CD4-positive, alpha-beta T cell treated with Interleukin-2 at 100 ng/mL for 4 hours (primary cell): ENCODE results near the gene MRLN.
"Not testable (repeated sequence)": the region's sequence is repeated elsewhere in the genome, so short reads cannot be mapped to it uniquely, and the experiment has no call there.

Experiments used
- DNase-seq: peaks from one replicate; pipeline ENCODE4 v3.0.0-alpha.2; 2020; ENCODE audit warnings: low spot score

MRLN gene

DNA sequence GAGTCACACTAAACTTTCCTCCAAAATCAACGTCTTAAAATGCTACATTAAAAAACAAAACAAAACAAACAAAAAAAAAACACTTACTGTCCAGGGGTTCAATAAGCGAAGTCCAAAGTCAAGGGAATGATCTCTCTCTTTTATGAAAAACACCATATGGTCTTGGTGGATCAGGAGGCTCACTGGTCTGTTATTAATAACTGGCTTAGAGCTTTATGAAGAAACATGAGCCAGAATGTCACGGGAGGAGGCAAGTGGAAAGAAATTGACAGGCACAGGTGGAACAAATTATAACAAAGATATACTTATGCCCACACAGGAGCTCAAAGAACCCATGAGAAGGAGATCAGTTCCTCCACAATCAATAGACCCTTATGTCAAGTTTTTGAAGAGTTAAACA lies at the start of gene MRLN:
TSS of gene MRLN (minus strand) at position 189 of the 400 bp plus-strand sequence.
- no peak for DNase-seq

DNA sequence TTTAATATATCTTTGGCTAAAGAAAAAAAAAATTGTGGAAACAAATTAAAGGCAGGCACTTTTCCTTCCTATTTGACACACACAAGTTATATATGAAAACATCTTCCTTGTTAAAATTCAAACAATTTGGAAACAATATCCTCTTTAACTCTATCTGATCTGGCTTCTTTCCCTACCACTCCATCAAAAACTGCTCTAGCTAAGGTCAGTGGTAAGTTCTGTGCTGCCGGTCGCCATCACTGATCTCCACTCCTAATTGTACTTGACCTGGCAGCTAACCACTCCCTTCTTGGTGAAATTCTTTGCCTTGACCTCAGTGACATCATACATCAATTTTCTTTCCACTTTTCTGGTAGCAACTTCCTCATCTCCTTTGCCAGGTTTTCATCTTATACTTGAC lies 47.9 kb upstream of the MRLN start:
- DNase-seq = no peak

DNA sequence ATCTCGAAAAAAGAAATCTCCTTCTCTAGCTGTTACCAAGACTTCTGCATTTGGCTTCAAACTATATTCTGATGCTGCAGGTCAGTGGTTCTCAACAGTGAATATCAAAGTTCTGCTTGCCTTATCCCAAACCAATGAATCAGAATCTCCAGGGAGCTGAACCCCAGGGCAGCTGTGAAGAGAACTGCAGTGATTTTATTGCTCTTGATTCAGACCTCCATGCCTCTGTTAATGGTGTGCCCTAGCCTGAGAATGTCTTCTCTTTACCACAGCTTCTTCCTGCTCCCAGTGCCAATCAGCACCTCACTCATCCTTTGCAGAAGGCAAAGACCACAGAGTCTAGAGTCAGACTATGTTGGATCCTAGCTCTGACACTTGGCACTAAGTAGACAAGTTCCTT lies 46.2 kb upstream of the MRLN start:
- DNase-seq = no peak

DNA sequence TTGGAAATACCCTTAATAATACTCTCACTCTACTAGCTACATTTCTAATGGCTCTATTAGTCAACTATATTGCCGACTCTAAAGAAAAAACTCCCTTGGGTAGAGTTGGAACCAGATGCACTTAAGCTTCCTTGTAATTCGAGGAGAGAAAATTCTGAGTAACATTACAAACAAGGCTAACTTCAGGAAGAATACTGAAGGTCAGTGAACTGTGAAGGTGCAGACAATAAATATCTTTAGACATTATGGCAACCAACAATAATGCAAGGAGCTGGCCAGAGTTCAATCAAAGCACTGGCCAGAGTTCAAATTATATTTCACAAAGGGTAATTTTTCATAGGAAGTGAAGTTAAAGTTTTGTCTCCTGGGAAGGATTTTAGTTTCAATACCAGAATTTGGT lies 40.7 kb upstream of the MRLN start:
- no peak for DNase-seq

DNA sequence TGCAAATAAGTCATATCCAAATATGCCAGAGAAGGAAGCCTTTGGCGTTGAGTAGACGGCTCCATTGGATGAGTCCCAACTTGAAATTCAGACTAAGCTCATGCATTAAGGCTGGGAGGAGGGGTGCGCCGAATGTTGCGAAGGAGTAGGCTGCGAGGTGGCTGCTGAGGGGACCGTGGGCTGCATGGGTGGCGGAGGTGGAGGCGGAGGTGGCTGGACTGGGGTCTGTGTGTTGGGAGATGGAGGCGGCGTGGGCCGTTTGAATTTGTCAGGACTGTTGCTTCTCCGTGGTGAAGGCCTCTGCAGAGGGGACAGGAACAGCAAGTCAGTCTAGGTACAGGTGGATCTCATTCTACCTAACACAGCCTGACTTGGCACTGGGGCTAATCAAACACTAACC lies 39.6 kb upstream of the MRLN start:
- no peak for DNase-seq

DNA sequence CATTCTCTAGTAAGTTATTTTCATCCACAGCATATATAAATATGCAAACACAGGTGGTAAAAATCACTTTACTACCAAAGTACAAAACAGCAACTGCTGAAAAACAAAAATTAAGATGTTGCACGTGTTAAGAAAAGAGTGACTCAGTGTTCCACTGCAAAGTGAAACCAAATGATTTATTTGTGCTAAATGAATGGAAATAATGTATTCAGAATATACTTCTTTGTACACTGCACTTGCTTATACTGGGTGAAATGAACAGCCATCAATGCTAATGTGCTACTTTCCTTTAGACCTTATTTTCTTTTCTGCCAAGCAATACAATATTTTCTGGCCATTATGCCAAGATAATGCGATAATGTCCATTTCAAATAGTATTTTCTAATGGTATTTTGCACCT lies 38.3 kb upstream of the MRLN start:
- DNase-seq = no peak

DNA sequence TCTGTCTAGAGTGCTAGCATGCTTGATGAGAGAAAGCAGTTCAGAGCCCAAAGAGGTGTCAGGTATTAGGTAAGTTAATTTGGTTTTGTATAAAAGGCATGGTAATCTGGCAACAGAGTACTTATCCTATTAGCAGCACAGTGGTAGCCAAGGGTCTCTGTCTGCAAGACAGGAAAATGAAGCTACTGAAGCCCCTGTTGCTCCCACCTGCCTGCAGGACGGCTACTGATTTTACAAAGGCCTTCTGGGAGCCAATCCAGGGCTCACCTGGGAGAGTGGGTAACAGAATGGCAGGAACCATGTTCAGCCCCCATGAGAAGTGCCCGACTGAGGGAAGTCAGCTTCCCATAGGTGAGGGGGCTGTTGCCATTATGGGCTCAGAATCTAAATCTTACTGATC lies 36.8 kb upstream of the MRLN start:
- not testable (repeated sequence) for DNase-seq

DNA sequence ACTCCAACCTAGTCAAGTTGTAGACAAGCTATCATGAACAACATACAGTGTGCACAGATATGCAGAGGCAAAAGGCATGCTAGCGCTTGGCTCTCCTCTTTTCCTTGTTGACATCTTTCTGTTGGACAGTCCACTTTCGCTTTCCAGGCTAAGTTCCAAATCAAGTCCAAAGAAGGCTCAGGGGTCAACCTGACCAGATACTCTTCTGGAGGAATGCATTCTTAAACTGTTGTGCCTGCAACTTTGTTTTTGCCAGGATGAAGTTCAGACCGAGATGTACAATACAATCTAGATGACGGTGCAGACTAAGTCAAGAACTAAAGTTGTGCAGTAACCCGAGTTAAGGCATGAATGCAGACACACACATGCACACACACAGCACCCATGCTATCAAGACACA lies 35.7 kb upstream of the MRLN start:
- not testable (repeated sequence) for DNase-seq

DNA sequence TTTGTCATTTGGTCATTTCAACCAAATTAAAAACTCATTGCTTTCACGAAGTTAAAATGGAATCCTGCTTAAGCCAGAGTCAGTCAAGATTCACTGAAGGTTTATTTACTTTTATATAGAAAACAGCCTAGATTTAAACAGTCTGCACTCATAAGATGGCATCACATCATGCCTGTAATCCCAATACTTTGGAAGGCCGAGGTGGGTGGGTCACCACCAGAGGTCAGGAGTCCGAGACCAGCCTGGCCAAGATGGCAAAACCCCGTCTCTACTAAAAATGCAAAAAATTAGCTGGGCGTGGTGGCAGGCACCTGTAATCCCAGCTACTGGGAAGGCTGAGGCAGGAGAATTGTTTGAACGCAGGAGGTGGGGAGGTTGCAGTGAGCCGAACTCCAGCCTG lies 33.8 kb upstream of the MRLN start:
- not testable (repeated sequence) for DNase-seq

DNA sequence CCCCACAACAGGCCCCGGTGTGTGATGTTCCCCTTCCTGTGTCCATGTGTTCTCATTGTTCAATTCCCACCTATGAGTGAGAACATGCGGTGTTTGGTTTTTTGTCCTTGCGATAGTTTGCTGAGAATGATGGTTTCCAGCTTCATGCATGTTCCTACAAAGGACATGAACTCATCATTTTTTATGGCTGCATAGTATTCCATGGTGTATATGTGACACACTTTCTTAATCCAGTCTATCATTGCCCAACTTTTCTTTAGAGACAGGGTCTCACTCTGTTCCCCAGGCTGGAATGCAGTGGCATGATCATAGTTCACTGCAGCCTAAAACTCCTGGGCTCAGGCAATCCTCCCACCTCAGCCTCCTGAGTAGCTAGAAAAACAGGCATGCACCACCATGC lies 32.2 kb upstream of the MRLN start:
- not testable (repeated sequence) for DNase-seq

DNA sequence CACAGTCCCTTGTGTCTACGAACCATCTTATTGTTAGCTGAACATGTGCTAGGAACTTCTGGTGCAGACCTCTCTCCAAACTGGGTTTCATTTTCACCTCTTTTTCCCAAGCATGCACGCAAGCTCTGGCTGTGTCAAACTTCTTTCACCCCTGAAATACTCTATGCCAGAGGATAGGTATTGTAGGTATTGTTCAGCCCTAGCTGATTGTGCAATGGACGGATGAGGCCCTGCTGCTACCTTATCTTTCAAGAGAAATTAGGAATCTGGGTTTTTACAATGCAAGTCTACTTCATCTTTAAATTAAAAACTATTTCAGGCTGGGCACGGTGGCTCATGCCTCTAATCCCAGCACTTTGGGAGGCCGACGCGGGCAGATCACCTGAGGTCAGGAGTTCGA lies 28.3 kb upstream of the MRLN start:
- DNase-seq = no peak

DNA sequence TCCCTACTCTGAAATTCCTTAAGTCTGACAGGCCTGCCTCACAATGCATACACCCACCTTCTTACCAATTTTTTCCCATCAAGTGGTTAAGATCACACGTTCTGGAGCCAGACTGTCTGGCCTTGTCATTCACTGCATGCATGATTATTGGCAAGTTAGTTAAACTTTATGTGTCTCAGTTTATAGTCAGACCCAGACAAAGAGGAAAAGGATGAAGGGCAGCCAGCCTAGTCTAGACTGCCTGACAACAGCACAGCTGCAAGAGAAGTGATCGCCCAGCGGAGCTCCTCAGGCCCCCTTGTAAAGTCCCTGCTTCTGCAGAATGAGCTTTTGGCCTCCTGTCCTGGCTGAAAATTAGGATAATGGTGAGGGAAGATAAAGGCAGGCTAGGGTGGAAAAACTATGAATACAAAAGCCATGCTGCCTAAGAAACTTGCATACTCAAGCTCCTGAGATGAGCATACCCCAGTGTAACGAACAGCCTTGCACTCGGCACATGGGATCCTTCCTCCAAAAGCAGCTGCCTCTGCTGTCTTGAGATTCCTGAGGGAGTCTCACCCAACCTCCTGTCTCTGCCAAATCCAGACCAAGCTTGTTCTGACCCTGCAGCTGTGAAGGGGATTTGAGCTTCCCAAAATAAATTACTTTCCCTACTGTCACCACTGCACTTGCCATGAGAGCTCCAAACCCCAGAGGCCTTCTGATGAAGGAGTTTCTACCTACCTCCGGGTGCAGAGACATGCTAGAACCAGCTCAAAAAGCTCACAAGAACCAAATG lies 26.7 kb upstream of the MRLN start:
- DNase-seq = no peak

DNA sequence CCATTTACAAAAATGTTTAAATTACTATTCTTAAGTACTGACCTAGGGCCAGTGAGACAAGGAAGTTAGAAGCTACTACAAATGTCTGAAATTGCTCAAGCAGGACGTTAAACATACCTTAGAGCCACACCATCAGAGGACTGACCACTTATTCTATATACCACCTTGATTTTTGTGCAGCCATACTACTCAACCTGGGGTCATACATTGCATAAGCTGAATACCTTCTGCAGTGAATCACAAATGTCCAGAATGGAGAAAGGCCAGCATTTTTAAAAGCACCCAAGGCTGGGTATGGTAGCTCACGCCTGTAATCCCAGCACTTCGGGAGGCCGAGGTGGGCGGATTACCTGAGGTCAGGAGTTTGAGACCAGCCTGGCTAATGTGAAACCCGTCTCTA lies 21.2 kb upstream of the MRLN start:
- DNase-seq = no peak

DNA sequence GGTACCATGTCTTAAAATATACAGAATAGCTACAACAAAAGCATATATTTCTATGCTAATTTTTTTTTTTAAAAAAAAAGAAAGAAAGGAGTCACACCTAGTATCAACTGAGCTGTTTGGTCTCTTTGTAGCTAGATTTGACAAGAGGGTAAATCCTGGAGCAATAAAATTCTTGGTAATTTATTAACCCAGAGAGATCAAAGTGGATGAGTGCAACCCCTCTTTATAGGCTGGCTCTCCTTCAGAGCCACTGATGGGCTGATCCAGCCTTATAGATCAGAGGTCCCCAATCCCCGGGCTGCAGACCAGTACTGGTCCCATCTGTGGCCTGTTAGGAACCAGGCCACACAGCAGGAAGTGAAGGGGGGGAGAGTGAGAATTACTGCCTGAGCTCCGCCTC lies 19.8 kb upstream of the MRLN start:
- DNase-seq = no peak

DNA sequence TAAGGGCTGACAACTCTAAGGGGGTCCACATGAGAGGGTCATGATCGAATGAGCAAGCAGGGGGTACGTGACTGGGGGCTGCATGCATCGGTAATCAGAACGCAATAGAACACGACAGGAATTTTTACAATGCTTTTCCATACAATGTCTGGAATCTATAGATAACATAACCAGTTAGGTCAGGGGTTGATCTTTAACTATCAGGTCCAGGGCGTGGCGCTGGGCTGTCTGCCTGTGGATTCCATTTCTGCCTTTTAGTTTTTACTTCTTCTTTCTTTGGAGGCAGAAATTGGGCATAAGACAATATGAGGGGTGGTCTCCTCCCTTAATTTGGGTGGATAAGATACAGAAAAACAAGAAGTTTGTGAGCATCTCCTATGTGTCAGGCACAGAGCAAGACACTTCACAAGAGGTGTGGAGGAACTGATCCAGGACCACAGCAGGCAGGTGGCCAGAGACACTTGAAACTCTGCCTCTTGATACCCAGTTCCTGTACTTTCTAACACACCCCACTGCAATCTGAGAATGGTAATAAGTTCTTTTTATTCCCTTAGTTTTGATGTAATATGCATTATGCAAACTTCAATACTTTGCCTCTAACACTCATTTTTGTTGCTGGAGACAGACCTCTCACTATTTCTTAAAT lies 18.0 kb upstream of the MRLN start:
- DNase-seq = no peak

DNA sequence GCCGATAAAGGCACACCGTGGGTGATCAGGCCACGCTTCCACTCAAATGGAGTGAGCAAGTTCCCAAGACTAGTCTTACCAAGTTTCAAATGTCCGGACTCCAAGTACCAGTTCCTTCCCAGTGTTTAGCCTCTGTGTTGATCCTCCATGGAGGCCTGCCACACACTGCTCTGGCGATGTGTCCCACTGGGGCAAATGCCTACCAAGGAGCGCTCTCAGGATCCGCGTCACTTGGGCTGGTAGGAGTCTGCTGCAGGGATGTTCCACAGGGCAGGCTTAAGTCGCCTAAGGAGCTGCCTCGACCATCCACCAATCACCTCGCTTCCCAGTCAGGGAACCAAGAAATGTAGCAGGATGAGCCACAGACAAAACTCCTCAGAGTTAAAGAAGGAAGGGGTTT lies 17.4 kb upstream of the MRLN start:
- no peak for DNase-seq

DNA sequence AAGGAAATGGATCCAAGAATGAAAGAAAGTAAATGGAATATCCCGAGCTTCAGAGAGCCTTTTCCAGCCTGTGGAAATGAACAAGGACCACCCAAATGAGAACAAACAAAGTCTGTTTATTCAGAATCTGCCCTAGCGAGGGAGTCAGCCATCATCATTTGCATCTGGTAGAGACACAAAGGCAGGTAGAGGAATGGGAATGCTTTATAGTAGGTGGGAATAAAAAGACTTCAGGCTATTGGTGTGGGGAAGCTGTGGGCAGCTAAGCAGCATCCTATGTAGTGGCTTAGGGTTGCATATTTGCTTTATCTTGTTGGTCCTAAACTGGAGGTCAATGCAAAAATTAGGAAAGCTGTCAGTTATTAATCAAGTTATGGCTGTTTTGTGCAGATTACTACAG lies 9.2 kb upstream of the MRLN start:
- DNase-seq = no peak

DNA sequence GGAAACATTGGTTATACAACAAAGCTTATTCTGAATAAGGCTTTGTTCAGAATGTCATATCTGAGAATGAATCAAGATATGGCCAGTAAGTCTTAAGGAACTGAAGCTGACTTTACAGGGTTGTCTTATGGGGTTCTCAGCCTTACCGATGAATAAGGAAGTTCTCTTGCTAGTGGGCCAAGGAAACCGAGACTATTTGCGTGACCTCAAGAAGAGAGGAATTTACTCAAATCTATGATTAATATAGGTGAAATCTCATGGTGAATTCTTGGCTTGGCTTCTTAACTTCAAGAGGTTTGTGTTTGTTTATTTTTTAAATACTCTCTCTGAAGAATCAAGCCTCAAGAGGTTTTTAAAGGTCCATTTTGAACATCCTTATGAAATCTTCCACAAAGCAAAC lies 4.7 kb upstream of the MRLN start:
- no peak for DNase-seq

DNA sequence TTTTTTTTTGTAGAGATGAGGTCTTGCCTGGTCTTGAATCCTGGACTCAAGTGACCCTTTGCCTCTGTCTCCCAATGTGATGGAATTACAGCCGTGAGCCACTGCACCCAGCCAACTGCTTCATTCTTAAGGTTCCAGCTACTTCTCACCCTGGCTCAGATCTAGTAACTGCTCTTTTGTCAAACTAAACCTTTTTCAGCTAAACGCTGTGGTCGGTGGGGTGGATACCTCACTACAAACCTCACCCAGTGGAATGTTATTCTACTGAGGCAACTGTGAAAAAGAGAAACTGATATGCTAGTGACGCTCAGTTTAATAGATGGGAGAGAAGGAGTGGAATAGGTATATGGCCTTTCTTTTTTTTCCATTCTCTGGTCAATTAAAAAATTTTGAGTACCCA lies 1.7 kb upstream of the MRLN start:
- DNase-seq = no peak

DNA sequence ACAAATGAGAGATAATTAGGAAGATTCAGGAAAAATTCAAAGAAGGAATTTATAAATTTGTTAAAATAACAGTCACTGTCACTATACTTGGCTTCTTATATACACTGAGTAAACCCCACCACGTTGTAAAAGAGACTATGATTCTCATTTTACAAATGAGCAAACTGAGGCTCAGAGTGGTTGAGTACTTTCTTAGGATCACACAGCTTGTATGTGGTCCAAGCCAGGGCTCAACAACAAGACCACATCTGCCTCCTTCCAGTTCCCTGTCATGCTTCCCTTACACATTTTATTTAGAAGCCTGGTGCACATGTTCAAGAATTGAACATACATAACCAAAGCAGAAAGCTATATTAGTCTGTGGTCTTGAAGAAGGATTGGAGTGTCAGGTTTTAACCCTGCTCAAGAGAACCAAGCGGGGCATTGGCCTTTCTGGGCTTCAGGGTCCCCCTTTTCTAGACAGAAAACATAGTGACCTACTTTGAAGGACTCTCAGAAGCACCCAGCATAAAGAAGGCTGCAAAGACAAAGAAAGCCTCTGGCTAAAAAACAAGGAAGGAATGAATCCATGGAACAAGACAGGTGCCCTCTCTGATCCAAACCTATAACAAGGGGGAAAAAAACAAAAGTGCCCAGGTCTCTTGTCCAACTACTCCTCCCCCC lies 846 bp downstream of the MRLN start:
- DNase-seq = no peak

DNA sequence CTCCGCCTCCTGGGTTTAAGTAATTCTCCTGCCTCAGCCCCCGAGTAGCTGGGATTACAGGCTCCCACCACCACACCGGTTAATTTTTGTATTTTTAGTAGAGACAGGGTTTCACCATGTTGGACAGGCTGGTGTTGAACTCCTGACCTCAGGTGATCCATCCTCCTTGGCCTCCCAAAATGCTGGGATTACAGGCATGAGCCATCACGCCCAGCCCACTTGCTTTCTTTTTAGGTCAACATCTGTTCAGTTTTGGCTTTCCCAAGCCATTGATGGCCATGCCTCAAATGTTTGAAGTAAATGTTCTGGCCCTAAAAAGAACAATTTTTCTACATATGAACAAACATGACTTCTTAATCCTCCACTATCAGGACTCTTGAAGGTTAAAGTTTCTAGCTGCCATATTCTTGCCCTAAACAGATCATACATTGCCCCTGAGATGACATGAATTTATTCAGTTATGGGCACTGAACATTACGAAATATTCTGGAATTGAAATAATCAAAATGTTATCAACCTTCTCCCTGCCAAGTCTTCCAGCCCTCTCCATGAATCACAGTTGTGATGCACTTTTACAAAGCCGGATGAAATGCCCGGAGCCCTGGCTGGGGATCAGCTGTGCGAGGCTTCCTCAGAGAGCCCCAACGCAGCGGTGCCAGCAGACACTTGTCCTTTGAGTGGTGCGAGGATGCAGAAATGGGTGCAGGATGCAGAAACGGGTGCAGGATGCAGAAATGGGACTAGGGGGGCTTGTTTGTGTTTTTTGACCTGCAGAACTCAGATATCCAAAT lies 2.9 kb downstream of the MRLN start:
- DNase-seq = no peak

DNA sequence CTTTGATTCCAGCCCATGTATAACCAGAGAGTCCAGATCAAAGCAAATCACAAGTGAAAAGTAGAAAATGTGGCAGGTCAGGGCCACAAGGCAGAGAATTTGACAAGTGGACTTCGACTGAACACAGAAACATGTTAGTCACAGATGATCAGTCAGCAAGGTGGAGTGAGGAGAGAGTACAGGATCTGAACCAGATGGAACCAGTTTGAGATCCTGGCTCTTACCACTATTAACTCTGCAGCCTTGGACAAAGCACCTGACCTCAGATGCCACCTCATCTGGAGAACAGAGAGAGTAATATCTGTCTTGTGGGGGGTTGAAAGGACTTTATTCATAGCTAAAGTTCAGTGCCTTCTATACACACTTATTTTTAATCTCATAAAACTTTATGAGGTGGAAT lies 4.4 kb downstream of the MRLN start:
- no peak for DNase-seq
